Measurements from ENCODE around the gene DHDDS.
"Not testable (repeated sequence)": the region's sequence is repeated elsewhere in the genome, so short reads cannot be mapped to it uniquely, and the experiment has no call there.

Gene DHDDS

DNA sequence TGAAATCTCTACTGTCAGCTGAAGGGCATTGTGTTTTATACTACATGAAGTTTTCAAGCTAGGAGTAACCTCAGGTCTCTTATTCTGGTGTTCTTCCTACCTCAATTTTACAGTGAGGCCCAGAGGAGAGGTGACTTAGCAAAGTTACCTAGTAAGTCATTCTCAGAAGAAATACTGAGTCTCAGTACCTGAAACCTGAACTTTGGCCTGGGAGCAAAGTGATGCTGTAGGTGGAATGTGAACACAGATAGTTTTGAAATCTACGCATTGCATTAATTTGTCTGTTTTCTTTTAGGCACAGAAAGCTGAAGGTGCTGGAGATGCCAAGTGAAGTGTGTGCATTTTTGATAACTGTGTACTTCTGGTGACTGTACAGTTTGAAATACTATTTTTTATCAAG lies 42.7 kb downstream of the DHDDS start:
- DNase-seq = no peak

DNA sequence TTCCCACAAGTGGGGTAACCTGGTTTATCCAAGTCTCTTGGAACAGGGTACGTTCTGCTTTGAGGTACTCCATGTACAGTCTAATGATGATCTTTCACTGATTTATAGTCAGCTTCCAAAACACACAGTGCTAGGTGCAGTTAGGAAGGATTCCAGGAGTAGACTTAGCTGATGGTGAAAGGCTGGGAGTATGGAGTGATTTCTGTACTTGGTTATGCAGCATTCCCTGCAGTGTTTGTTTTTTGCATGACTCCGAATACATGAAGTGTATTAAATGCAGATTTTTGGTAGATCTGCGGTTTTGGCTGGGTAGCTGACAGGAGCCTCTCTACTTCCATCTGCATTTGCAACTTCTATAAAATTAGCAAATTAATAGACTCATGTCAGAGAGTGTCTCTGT lies 43.9 kb downstream of the DHDDS start:
- no peak for DNase-seq

DNA sequence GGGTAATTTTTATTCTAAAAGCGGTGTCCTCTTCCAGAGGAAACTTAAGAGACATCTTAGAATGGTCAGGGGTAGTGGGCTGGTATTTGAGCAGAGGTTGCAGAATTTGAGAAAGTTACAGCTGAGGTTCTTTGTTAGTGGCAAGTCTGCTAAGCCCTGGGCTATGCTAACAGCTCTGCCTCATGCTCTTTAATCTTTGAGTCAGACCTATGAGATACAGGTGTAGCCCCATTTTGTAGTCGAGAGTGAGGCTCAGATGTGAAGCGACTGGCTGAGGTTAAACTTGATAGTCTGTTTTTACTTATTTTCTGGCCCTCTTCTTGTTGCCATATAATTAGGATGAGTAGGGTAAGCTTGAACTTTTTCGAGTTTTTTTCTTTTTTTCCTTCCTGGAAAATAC lies 44.8 kb downstream of the DHDDS start:
- DNase-seq = no peak

DNA sequence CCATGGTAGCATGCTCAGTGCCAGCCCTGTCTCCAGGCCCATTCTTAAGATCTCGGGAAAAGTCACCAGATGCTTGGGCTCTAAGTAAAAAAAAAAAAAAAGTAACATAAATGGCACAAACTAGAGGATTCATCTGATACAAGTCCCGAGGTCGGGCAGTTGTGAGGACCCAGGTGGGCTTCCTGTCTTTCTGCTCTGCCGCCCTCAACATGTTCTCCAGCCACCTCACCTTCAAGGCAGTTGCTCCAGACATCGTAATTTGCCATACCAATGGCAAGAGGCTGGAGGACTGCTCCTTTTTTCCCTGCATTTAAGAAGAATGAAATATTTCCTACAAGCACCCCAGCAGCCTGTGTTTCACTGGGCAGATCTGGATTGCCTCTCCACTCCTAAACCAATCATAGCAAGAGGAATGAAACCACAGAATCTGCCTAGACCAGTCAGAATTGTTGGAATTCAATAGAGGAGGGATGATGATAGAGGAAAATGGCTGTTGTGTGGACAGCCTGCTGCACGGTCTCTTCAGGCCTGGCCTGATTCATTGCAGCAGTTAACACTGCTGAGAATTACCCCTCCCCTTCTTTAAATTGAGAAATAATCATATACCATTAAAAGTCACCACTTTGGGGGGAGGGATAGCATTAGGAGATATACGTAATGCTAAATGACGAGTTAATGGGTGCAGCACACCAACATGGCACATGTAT lies 45.5 kb downstream of the DHDDS start:
- no peak for DNase-seq

DNA sequence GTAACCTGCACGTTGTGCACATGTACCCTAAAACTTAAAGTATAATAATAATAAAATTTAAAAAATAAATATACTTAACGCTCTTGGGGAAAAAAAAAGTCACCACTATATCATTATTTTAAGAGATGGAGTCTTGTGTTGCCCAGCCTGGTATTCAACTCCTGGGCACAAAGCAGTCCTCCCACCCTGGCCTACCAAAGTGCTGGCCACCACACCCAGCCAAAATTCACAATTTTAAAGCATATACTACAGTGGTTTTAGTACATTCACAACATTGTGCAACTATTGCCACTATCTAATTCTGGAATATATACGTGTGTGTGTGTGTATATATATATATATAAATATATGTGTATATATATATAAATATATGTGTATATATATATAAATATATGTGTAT lies 46.0 kb downstream of the DHDDS start:
- no peak for DNase-seq

DNA sequence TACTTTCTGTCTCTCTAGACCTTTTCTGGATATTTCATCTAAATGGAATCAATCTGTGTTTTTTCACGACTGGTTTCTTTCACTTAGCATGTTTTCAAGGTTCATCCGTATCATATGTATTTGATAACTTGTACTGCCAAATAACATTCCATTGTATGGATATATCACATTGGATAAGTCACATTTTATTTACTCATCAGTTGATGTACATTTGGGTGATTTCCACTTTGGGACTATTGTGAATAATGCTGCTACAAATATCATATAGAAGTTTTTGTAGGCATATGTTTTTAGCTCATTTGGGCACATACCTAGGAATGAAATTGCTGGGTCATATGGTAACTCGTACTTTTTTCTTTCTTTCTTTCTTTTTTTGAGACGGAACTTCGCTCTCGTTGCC lies 46.9 kb downstream of the DHDDS start:
- no peak for DNase-seq

DNA sequence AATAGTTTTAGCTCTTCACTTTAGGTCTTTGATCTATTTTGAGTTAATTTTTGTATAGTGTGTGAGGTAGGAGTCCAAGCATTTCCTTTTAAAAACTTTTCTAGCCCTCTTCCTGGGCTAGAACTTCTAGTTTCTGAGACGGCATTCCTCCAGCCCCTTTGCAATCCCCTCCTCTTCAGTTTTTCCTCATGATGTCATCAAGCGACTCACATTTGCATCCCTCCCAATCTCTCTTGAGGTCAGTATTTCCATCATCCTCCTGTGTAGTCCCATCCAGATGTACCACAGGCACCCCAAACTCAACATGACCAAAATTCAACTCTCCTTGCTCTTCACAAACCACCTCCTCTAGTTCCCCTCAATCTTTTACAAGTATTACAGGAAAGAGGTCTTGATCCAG lies 50.8 kb downstream of the DHDDS start:
- DNase-seq = no peak

DNA sequence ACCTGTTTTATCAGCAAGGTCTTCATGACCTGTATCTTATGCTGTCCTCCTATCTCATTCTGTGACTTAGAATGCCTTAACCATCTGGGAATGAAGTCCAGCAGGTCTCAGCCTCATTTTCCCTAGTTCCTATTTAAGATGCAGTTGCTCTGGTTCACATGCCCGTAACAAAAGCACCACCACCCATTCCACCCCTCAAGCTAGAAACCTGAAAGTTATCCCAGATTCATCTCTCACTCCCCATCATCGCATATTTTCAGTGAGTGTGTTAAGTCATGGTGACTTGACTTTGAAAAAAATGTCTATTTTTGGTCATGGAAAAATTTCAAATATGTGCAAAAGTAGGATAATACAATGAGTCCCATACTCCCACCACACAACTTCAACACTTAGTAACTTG lies 51.9 kb downstream of the DHDDS start:
- no peak for DNase-seq

DNA sequence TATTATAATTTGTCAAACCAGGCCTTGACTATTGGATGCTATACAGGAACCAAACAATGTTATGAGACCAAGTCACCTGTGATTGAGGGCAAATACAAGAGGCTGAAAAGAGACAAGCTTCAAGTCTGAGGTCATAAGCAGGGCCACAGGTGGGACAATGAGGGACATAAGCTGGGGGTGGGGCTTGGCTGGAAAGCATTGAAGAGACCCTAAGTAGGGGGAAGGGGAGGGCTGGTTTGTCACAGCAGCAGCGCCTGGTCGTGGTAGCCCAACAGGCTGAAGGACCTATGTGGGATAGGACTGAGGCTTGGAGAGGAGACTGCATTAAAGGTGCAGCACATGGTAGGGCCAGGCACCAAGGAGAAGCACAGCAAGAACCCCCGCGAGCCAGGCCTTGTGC lies 58.0 kb downstream of the DHDDS start:
- no peak for DNase-seq

DNA sequence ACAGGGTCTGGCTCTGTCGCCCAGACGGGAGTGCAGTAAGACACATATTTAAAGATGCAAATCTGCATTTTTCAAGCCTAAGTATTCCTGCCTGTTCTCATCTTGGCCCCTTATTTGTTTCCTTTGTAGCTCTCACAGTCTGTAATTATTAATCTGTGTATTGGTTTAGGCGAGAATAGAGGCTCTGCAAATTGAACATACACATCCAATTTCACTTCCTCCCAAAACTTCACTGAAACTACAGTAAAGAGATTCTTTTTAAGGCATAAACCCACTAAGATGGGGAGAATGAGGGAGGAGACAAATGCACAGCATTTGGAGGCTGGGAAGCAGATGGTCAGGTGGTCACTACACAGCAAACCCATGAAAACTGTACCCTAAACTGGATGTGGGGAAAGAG lies 61.1 kb downstream of the DHDDS start:
- no peak for DNase-seq

DNA sequence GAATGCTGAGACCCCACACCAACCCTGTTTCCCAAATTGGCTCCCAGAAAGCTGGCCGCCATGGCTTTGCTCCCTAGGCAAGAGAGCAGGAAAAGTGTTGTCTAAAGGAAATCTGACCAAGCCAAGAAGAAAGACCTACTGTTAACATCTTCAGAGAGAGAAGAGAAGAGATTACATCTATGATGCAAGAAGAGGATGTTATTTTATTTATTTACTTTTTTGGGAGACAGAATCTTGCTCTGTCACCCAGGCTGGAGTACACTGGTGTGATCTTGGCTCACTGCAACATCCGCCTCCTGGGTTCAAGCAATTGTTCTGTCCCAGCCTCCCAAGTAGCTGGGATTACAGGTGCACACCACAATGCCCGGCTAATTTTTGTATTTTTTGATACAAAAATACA lies 61.8 kb downstream of the DHDDS start:
- DNase-seq = no peak

DNA sequence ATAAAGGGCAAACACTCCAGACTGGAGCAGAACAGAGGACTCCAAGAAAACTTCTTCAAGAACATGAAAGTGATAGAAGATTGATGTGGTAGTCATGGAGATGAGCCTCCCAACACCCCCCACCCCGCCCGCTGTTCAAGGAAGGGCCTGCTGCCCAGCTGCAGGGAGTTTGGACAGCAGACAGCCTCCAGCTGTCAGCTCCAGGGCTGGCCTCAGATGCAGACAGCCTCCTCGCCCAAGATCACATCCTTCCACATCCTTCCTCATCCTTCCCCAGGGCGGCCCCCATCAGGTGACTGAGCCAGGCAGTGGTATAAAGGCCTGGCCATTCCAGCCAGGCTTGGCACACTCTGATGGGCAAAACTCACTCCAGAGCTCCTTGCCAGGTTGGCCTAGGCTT lies 64.7 kb downstream of the DHDDS start:
- peak in 3 of 51 donors; percentile 3 to 5 (median 3) for DNase-seq

DNA sequence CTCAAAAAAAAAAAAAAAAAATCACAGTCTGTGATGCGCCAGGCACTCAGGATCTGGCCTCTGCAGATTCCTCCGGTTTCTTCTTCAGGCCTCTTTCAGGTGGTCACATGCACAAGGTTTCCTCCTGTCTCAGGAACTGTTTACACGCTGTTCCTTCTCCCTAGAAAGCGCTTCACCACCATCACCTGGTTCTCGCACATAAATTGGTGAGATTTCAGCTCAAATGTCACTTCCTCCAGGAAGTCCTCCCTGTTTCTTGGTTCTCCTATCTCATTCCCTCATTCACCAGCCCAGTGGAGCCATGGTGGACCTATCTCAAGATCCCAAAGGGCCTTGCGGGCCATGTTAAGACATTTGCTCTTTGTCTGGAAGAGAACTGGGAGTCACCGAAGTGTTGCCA lies 66.8 kb downstream of the DHDDS start:
- no peak for DNase-seq

DNA sequence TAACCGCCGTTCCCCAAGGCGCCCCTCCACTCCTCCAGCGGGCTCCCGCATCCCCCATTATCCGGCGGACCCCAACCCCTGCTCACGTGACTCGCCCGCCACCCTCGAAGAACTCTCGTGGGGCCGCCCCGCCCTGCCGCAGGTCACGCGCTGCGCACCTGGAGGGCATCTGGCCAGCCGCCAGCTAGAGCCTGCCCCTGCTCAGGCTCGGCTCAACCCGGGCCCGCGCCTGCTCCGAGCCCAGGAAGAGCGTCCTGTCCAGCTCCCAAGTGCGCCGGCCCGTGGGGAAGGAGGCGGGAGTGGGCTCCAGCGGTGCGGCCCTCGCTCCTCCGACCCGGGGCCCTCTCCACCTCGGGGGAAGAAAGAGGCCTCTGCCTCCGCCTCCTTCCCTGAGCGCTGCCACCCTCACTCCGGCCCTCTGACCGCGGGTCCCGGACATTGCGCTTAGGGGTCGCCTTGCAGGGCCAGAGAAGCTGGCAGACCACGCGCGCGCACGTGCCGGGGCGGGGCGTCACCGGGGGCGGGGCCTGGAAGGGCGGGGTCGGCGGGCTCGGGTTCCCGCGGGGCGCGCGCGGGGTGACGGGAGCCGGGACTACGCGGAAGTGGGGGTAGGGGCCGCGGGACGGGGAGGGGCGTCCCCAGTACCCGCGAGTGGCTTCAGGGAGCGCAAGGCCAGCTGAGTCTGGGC lies 68.5 kb downstream of the DHDDS start:
- DNase-seq = peak; percentile 51 to 93 (median 80)

DNA sequence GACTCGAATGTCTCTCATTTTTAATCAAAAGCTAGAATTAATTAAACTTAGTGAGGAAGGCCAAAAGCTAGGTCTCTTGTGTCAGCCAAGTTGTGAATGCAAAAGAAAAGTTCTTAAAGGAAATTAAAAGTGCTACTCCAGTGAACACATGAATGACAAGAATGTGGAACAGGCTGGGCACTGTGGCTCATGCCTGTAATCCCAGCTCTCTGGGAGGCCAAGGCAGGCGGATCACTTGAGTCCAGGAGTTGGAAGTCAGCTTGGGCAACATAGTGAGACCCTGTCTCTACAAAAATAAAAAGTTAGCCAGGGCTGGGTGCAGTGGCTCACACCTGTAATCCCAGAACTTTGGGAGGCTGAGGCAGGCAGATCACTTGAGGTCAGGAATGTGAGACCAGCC lies 78.6 kb downstream of the DHDDS start:
- not testable (repeated sequence) for DNase-seq

DNA sequence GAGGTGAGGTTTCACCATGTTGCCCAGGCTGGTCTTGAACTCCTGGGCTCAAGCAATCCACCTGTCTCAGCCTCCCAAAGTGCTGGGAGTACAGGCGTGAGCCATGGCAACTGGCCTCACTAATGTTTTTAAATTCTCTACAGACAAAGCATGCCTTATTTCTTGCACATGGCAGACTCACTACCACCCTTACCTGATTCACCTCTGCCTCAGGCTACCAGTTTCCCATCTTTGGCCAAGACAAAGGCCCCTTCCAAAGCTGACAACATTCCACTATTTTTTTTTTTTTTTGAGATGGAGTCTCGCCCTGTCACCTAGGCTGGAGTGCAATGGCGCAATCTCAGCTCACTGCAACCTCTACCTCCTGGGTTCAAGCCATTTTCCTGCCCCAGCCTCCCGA lies 83.7 kb downstream of the DHDDS start:
- DNase-seq = not testable (repeated sequence)

DNA sequence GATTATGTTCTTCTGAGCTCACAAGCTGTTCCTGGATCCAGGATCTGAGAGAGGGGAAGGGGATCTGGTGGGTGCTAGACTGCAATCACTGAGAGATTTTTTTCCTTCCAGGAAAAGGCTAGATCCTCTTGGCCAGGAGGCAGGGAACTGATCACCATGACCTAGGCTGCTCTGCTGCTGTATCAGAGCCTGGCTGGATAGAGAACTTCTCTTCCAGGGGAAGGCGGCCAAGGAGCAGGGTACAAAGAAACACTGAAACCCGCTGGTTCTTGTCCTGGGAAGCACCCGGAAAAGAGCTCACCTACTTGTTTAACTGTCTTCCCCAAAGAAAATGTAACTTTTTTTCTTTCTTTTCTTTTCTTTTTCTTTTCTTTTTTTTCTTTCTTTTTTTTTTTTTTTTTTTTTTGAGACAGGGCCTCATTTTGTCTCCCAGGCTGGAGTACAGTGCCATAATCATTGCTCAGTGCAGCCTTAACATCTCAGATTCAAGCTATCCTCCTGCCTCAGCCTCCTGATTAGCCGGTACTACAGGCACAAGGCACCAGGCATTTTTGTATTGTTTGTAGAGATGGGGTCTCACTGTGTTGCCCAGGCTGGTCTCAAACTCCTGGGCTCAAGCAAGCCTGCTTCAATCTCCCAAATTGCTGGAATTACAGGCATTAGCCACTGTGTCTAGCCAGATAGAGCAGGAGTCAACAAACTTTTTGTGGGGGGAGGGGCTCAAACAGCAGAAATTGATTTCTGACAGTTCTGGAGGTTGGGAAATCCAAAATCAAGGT lies 85.1 kb downstream of the DHDDS start:
- DNase-seq = no peak

DNA sequence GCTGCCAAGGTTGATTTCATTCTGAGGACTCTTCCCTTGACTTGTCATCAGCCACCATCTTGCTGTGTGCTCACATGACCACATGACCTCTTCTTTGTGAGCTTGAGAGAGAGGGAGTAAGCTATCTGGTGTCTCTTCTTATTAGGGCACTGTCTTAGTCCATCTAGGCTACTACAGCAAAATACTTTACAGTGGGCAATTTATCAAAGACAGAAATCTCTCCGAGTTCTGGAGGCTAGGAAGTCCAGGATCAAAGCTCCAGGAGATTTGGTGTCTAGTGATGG lies 85.6 kb downstream of the DHDDS start:
- no peak for DNase-seq

DNA sequence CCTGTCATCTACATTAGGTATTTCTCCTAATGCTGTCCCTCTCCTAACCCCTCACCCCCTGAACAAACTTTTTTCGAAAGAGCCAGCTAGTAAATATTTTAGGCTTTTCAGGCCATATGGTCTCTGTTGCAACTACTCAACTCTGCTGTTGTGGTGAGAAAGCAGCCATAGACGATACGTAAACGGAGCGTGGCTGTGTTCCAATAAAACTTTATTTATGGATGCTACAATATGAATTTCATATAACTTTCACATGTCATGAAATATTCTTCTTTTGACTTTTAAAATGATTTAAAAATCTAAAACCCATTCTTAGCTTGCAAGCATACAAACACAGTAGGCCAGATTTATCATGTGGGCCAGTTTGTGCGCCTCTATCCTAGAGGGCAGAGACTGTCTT lies 86.2 kb downstream of the DHDDS start:
- DNase-seq = no peak

DNA sequence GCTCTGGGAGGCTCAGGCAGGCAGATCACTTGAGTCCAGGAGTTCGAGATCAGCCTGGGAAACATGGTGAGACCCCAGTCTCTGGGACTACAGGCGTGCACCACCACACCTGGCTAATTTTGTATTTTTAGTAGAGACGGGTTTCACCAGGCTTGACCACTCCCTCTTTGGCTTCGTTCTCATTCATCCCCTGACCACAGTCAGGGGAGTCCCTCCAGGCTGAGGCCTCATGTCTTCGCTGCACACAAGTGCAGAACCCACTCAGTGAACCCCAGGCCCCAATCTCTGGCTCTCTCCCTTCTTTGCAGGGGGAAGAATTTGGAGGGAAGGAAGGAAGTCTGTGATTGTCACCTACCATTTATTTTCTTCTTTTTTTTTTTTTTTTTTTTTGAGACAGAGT lies 88.2 kb downstream of the DHDDS start:
- no peak for DNase-seq
